ENCODE results near the gene LMO2. TPM values are rescaled to one million over a fixed set of nuclear protein-coding genes. Genes with fewer than 3 reads are reported as not detected.

Gene LMO2
- total RNA-seq, 6 experiments from 2014 or later, result 3.6 to 7.6 (median 4.9) TPM

- Histone ChIP-seq H3K4me3 (no peak overlapping the region), H3K4me1 (peaks cover 0 to 3% (median 0%) of the 10 kb centered on the region in 4 donors), H3K36me3 (no peaks in the 10 kb centered on the region), H3K27ac (peak overlapping the region; percentile 45 to 87 (median 69)), H3K9me3 (no peaks in the 10 kb centered on the region), H3K27me3 (no peaks in the 10 kb centered on the region)
- intact Hi-C loops (cut with DNase I), result no loop called here
- DNase-seq (no peak), ATAC-seq (no peak)
- WGBS (ENCODE audit: insufficient coverage, low coverage, low lambda C conversion rate, missing lambda C conversion rate), result 73% methylated on average over 1 of the region's 1 CpG
- TF ChIP-seq POLR2A (IDR thresholded peaks at IDR 0.05) (no peak), CTCF (IDR thresholded peaks at IDR 0.05) (no peak)
These were observed 39.2 kb upstream of the LMO2 start for GRCh38 chr11:33931067-33931466.

DNA sequence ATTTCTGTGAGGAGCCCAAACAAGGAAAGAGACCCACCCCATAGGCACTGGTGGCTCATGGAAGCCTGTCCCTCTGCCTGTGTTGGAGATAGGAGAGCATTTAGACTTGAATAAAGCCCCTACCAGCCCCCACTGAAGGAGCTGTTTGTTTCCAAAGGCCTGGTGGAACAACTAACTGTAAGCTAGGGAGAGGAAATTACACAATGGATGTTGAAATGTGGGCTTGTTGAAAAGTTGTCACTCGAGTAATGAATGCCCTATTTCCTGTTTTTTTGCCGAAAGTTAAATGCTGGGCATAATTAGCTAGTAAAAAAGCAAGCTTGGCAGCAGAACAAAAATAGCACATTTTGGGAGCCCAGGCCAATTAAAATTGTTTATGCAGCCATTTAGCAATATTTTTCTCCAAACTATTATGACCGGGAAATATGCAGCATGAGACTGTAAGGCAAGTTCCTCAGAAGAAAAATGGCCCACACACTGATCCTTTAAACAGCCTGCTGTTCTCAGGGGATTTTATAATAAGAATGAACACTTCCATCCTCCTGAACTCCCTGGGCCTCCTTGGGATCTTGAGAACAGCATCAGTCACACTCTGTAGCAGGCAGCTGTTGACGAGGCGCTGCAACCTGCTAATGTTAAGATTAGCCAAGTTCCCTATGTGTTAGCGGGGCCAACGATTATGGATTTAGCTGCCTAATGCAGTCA, 38.6 kb upstream of the LMO2 start:
- no peak for TF ChIP-seq POLR2A (IDR thresholded peaks at IDR 0.05)
- no peak for TF ChIP-seq CTCF (IDR thresholded peaks at IDR 0.05)
- peak; percentile 69 to 87 (median 78) for ATAC-seq
- H3K27me3 ChIP-seq, result no peaks in the 10 kb centered on the region
- peak overlapping the region; percentile 45 to 87 (median 69) for H3K27ac ChIP-seq
- H3K9me3 ChIP-seq, result no peaks in the 10 kb centered on the region
- H3K4me1 ChIP-seq, result peaks cover 0 to 3% (median 0%) of the 10 kb centered on the region in 4 donors
- WGBS (ENCODE audit: insufficient coverage, low coverage, low lambda C conversion rate, missing lambda C conversion rate), result 43% methylated on average over 7 of the region's 7 CpGs
- H3K36me3 ChIP-seq, result no peaks in the 10 kb centered on the region
- intact Hi-C loops (cut with DNase I), result no loop called here
- DNase-seq, result no peak
- H3K4me3 ChIP-seq, result no peak overlapping the region

DNA sequence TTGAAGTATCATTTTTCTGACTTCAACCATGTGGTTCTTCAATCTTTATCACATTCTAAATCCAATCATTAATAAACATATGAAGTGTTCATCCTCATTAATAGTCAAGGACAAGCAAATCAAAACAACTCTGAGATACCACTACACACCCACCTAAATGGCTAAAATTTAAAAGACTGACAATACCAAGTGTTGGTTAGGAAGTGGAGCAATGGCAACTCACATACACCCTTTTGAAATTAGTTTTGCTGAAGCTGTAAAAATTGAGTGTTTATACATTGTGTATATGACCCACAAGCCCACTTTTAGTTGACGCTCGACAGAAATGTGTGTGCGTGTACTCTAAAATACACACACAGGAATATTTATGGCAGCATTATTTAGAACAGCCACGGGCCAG, 36.7 kb upstream of the LMO2 start:
- TF ChIP-seq POLR2A (IDR thresholded peaks at IDR 0.05) (no peak), CTCF (IDR thresholded peaks at IDR 0.05) (no peak)
- intact Hi-C loops (cut with DNase I), result no loop called here
- Histone ChIP-seq H3K4me1 (peaks cover 0 to 3% (median 0%) of the 10 kb centered on the region in 4 donors), H3K36me3 (no peaks in the 10 kb centered on the region), H3K27ac (no peak overlapping the region), H3K27me3 (no peaks in the 10 kb centered on the region), H3K9me3 (no peaks in the 10 kb centered on the region), H3K4me3 (no peak overlapping the region)
- ATAC-seq, result no peak
- no peak for DNase-seq
- 64% methylated on average over 4 of the region's 4 CpGs for WGBS (ENCODE audit: insufficient coverage, low coverage, low lambda C conversion rate, missing lambda C conversion rate)

DNA sequence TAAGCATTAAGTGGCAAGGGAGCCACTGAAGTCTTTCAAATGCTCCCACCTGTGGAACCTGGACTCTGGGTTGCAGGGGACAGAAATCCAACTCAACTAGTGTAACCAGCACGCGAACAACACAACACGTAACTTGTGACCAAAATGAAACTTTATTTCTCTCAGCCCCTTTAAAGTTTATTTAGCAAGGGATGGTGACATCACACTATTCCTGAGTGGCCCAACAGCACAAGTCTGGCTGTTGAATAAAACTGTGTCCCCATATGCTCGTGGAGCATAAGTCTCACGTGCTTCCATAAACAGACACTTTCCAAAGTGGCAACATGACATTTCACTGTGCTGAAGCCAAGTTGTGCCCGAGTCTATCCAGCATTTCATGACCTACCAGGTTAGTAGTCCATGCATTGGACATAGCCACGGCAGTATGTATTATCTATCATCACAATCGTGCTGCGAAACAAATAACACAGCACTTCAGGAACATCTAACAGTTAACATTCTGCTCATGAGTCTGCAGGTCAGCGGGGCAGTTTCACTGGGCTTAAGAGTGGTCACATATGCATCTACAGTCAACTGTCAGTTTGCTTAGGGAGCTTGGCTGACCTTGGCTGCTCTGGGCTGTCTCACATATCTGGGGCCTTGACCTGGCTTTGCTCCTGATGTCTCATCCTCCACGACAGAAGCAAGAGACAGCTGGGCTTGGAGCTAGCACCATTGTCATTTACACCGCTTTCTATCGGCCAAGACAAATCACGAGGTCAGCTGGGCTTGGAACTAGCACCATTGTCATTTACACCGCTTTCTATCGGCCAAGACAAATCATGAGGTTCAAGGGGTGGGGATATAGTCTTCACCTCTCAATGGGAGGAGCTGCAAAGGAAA, 35.0 kb upstream of the LMO2 start:
- intact Hi-C loops (cut with DNase I), result no loop called here
- Histone ChIP-seq H3K27me3 (no peaks in the 10 kb centered on the region), H3K27ac (no peak overlapping the region), H3K4me3 (no peak overlapping the region), H3K9me3 (no peaks in the 10 kb centered on the region), H3K36me3 (no peaks in the 10 kb centered on the region), H3K4me1 (peaks cover 0 to 3% (median 0%) of the 10 kb centered on the region in 4 donors)
- TF ChIP-seq CTCF (IDR thresholded peaks at IDR 0.05) (no peak), POLR2A (IDR thresholded peaks at IDR 0.05) (no peak)
- ATAC-seq, result peak in 2 of 4 donors; percentile 14 to 42
- DNase-seq, result no peak
- WGBS (ENCODE audit: insufficient coverage, low coverage, low lambda C conversion rate, missing lambda C conversion rate), result 52% methylated on average over 13 of the region's 16 CpGs

Measured in right lobe of liver (tissue), 6 donors.